SK-N-SH (cell line): ENCODE data around the gene ATP6V1F. TPM values are rescaled to one million over a fixed set of nuclear protein-coding genes. Genes with fewer than 3 reads are reported as not detected.

Experiments used
- CTCF ChIA-PET: fragments of 300-600, 350-600 bp; formaldehyde crosslinking; extraction: SDS; loops from one replicate; lab custom pipeline; 2021; lab: Yijun Ruan, JAX
- POLR2A ChIA-PET: fragments of 350-600 bp; sonication (Branson Sonifier 250); formaldehyde crosslinking; extraction: SDS; loops from one replicate; lab custom pipeline; 2020; ENCODE audit warnings: antibody characterized with exemption, inconsistent platforms; lab: Yijun Ruan, JAX
- DNase-seq: peaks from one replicate; pipeline ENCODE4 v3.0.0; 2012
- H2AFZ ChIP-seq: fragments of 200-600 bp; sonication (generic); 2 replicates; pipeline ENCODE4 v1.8.1; 2016; ENCODE audit warnings: antibody characterized with exemption, mild to moderate bottlenecking, low read depth
- H3F3A ChIP-seq: fragments of 200-600 bp; sonication (generic); replicated peaks from 2 replicates; pipeline ENCODE3; 2016; ENCODE audit warnings: antibody characterized with exemption, mild to moderate bottlenecking; ENCODE audit not compliant: insufficient read depth
- H3K27ac ChIP-seq, 2 experiments: fragments of 200-500 bp in 1 of 2; fragments of 200-600 bp in 1 of 2; sonication (Bioruptor generic) in 1 of 2; sonication (generic), shearing (Covaris generic) in 1 of 2; 2 replicates each; pipeline versions ENCODE4 v1.5.1 to v1.6.1; 2014 to 2016; ENCODE audit warnings: low read depth in 2 of 2, inconsistent platforms in 1 of 2, low read length in 1 of 2, mild to moderate bottlenecking in 1 of 2, mixed read lengths in 1 of 2
- H3K27me3 ChIP-seq: fragments of 200-600 bp; sonication (generic), shearing (Covaris generic); 2 replicates; pipeline ENCODE4 v1.6.1; 2016; ENCODE audit warnings: mixed run types; ENCODE audit not compliant: insufficient read depth
- H3K36me3 ChIP-seq, 2 experiments: fragments of 200-500 bp in 1 of 2; fragments of 200-600 bp in 1 of 2; sonication (Bioruptor generic) in 1 of 2; sonication (generic) in 1 of 2; replicated peaks in 1 of 2; 2 replicates each; pipeline versions ENCODE3 to v1.5.1; 2014 to 2016; ENCODE audit warnings: low read length in 1 of 2, mild to moderate bottlenecking in 1 of 2; ENCODE audit not compliant: insufficient read depth in 2 of 2, control insufficient read depth in 1 of 2
- H3K4me1 ChIP-seq, 2 experiments: fragments of 200-500 bp in 1 of 2; fragments of 200-600 bp in 1 of 2; sonication (Bioruptor generic) in 1 of 2; sonication (generic), shearing (Covaris generic) in 1 of 2; 2 replicates each; pipeline versions ENCODE4 v1.5.1 to v1.6.1; 2014 to 2016; ENCODE audit warnings: low read depth in 1 of 2, low read length in 1 of 2, mixed run types in 1 of 2; ENCODE audit not compliant: insufficient read depth in 2 of 2, control insufficient read depth in 1 of 2
- H3K4me2 ChIP-seq: fragments of 200-600 bp; sonication (generic), shearing (Covaris generic); 2 replicates; pipeline ENCODE4 v1.6.1; 2017; ENCODE audit warnings: mixed run types
- H3K4me3 ChIP-seq, 2 experiments: fragments of 200-500 bp in 1 of 2; fragments of 200-600 bp in 1 of 2; sonication (Bioruptor generic) in 1 of 2; sonication (generic), shearing (Covaris generic) in 1 of 2; 2 replicates each; pipeline versions ENCODE4 v1.5.1 to v1.8.1; 2014 to 2016; ENCODE audit warnings: low read depth in 2 of 2, inconsistent platforms in 1 of 2, low read length in 1 of 2, mild to moderate bottlenecking in 1 of 2, mixed read lengths in 1 of 2, moderate library complexity in 1 of 2
- H3K79me2 ChIP-seq: fragments of 200-600 bp; sonication (generic); 2 replicates; pipeline ENCODE4 v1.8.1; 2017; ENCODE audit warnings: mild to moderate bottlenecking; ENCODE audit not compliant: insufficient read depth
- H3K9ac ChIP-seq: fragments of 200-600 bp; sonication (generic); 2 replicates; pipeline ENCODE4 v1.6.1; 2017; ENCODE audit warnings: mixed run types
- H3K9me2 ChIP-seq: fragments of 200-600 bp; sonication (generic); 2 replicates; pipeline ENCODE4 v1.6.1; 2017; ENCODE audit warnings: mixed run types
- H3K9me3 ChIP-seq: fragments of 200-600 bp; sonication (generic); 2 replicates; pipeline ENCODE4 v1.6.1; 2017; ENCODE audit warnings: mixed run types, mild to moderate bottlenecking, moderate library complexity
- H4K20me1 ChIP-seq: fragments of 200-600 bp; sonication (generic); 2 replicates; pipeline ENCODE4 v1.6.1; 2017; ENCODE audit warnings: mild to moderate bottlenecking, mixed run types; ENCODE audit not compliant: insufficient read depth
- ELF1 ChIP-seq: IDR thresholded peaks from 2 replicates; pipeline ENCODE4 v1.4.0; 2012
- EZH2phosphoT487 ChIP-seq: fragments of 200-600 bp; sonication (generic); IDR thresholded peaks from 2 replicates; pipeline ENCODE4 v1.6.1; 2017; ENCODE audit warnings: low read depth, mixed run types, mild to moderate bottlenecking, antibody characterized with exemption, moderate library complexity, borderline replicate concordance
- FOXJ3 ChIP-seq: sonication (generic); formaldehyde crosslinking; IDR thresholded peaks from 2 replicates; pipeline ENCODE4 v1.5.1; 2020; ENCODE audit warnings: mild to moderate bottlenecking, missing genetic modification reagents
- FOXM1 ChIP-seq: IDR thresholded peaks from 2 replicates; pipeline ENCODE4 v1.4.0; 2012; ENCODE audit warnings: low read depth, mild to moderate bottlenecking
- GABPA ChIP-seq: IDR thresholded peaks from 2 replicates; pipeline ENCODE4 v1.4.0; 2012; ENCODE audit warnings: low read depth, mild to moderate bottlenecking
- GATA2 ChIP-seq: sonication (generic); formaldehyde crosslinking; IDR thresholded peaks from 2 replicates; pipeline ENCODE4 v1.5.0; 2020; ENCODE audit warnings: mild to moderate bottlenecking, missing genetic modification reagents
- MXI1 ChIP-seq: IDR thresholded peaks from 2 replicates; pipeline ENCODE4 v1.6.1; 2012; ENCODE audit warnings: mild to moderate bottlenecking, low read depth, low read length, improper control_type of control experiment
- RAD21 ChIP-seq: IDR thresholded peaks from 2 replicates; pipeline ENCODE4 v1.6.1; 2012; ENCODE audit warnings: mild to moderate bottlenecking, low read length
- RCOR1 ChIP-seq: fragments of 150-350 bp; IDR thresholded peaks from 2 replicates; pipeline ENCODE4 v1.6.1; 2017; ENCODE audit warnings: antibody characterized with exemption, low read length
- RFX5 ChIP-seq: IDR thresholded peaks from 2 replicates; pipeline ENCODE4 v1.6.1; 2012; ENCODE audit warnings: mild to moderate bottlenecking, improper control_type of control experiment, low read length
- RXRA ChIP-seq: IDR thresholded peaks from 2 replicates; pipeline ENCODE4 v1.4.0; 2012; ENCODE audit warnings: low read depth, mild to moderate bottlenecking, borderline replicate concordance
- SIN3A ChIP-seq: IDR thresholded peaks from 2 replicates; pipeline ENCODE4 v1.6.1; 2012; ENCODE audit warnings: low read depth, mild to moderate bottlenecking, low read length, moderate library complexity, borderline replicate concordance
- TCF12 ChIP-seq: IDR thresholded peaks from 2 replicates; pipeline ENCODE4 v1.4.0; 2012
- WGBS: methylation state at CpG from one replicate; pipeline ENCODE4 v1.1.6; 2017; ENCODE audit warnings: low lambda C conversion rate; 5-methylcytosine and 5-hydroxymethylcytosine counted together
- polyA plus RNA-seq, 3 experiments: library from polyadenylated mRNA; depleted of rRNA; stranded (reverse); fragments of >200 nt; gene quantifications; 2 replicates each; pipeline ENCODE4 v1.2.3, GENCODE V29; 2012
- TF ChIP-seq, protein P1 (sequence below): IDR thresholded peaks from 2 replicates; pipeline ENCODE4 v1.4.0; 2012; ENCODE audit warnings: low read depth, borderline replicate concordance
- TF ChIP-seq, protein P2 (sequence below): fragments of 150-350 bp; IDR thresholded peaks from 2 replicates; pipeline ENCODE4 v1.6.1; 2017; ENCODE audit warnings: antibody characterized with exemption, low read length, low read depth, borderline replicate concordance
- TF ChIP-seq, protein P3 (sequence below): fragments of 150-350 bp; IDR thresholded peaks from 2 replicates; pipeline ENCODE4 v1.6.1; 2016; ENCODE audit warnings: mild to moderate bottlenecking, low read depth, low read length
- TF ChIP-seq, protein P4 (sequence below): IDR thresholded peaks from 2 replicates; pipeline ENCODE4; 2012
- TF ChIP-seq, protein P5 (sequence below): IDR thresholded peaks from 2 replicates; pipeline ENCODE4 v1.4.0; 2012; ENCODE audit warnings: low read depth

The ATP6V1F gene
- polyA plus RNA-seq, 1 of the 3 experiments (the other 2 are of a cell fraction): 495 TPM

DNA sequence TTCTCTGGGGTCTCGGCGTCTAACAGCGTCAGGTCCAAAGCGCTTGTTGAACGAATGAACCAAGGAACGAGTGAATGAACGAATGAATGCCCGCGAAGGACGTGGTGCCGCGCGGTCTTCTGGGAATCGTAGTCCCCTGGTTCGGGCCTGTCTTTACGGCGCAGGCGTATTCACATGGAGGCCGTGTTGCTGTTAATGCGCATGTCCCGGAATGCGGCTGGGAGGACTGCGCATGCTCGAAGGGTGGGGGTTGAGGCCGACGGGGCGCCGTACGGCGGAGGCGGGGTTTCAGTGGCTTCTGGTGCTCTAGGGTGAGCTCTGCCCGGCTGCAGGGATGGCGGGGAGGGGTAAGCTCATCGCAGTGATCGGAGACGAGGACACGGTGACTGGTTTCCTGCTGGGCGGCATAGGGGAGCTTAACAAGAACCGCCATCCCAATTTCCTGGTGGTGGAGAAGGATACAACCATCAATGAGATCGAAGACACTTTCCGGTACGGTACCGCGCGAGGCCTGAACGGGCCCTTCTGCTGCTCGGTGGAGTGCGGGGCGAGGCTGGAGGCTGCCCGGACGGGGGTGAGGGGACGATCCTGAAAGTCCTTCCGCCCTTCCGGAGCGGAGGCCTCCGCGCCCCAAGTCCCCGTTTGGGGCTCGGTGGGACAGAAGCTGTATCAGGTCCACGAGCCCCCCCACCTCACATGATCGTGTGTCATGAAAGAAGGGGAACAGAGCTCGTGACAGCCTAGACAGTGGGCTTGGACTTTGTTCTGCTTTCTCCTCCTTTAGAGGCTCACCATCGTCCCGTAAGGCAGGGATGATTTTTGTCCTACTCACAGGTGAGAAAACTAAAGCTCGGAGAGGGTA, at the start of gene ATP6V1F (continued):
- no peak for TF ChIP-seq RXRA
- no peak for TF ChIP-seq RAD21
- TF ChIP-seq, protein P1, sequence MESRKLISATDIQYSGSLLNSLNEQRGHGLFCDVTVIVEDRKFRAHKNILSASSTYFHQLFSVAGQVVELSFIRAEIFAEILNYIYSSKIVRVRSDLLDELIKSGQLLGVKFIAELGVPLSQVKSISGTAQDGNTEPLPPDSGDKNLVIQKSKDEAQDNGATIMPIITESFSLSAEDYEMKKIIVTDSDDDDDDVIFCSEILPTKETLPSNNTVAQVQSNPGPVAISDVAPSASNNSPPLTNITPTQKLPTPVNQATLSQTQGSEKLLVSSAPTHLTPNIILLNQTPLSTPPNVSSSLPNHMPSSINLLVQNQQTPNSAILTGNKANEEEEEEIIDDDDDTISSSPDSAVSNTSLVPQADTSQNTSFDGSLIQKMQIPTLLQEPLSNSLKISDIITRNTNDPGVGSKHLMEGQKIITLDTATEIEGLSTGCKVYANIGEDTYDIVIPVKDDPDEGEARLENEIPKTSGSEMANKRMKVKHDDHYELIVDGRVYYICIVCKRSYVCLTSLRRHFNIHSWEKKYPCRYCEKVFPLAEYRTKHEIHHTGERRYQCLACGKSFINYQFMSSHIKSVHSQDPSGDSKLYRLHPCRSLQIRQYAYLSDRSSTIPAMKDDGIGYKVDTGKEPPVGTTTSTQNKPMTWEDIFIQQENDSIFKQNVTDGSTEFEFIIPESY: no peak; the same call in 1 of the 2 replicates
- TF ChIP-seq SIN3A: peak; percentile 82; the same call in 1 of the 2 replicates
- peak; percentile 60; the same call in 1 of the 2 replicates for TF ChIP-seq MXI1
- TF ChIP-seq RCOR1: 0 out of 2 replicates have a peak, but pooled peaks have one; percentile 37
- TF ChIP-seq GATA2: no peak
- TF ChIP-seq TCF12: no peak
- TF ChIP-seq RFX5: no peak
- TF ChIP-seq GABPA: no peak
- TF ChIP-seq, protein P2, sequence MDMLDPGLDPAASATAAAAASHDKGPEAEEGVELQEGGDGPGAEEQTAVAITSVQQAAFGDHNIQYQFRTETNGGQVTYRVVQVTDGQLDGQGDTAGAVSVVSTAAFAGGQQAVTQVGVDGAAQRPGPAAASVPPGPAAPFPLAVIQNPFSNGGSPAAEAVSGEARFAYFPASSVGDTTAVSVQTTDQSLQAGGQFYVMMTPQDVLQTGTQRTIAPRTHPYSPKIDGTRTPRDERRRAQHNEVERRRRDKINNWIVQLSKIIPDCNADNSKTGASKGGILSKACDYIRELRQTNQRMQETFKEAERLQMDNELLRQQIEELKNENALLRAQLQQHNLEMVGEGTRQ: no peak

DNA sequence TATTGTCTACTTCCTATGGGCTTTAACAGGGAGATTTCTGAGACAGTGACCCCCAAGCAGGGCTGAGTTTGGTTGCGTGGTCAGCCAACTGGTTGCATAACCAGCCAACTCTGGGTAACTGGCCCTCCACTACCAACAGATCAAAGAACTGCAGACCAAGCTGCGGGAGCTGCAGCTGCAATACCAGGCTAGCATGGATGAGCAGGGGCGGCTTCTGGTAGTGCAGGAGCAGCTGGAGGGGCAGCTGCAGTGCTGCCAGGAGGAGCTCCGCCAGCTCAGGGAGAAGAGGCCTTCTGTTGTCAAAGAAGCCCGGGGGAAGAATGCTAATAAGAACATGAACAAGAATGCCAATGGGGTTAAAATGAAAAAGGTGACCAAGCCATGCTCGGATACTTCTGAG, 48.2 kb upstream of the ATP6V1F start:
- ChIA-PET CTCF (interaction anchor here (0.9 to 1.4 kb wide), 7 partner anchors 10 to 388 kb away, joined by 3 to 5 read pairs (median 3); no protein-coding TSS in a partner anchor), POLR2A (interaction anchor here (0.6 to 2.0 kb wide), 3 partner anchors 9 to 17 kb away, joined by 3 to 4 read pairs (median 4); no protein-coding TSS in a partner anchor)
- 85% methylated on average over 6 of the region's 6 CpGs for WGBS

More for the DNA sequence above, 48.2 kb upstream of the ATP6V1F start:
- Histone ChIP-seq H3F3A (no peaks in the 10 kb centered on the region), H3K36me3 (peaks cover 6 to 11% of the 10 kb centered on the region in 2 experiments), H3K9me3 (no peaks in the 10 kb centered on the region), H3K4me2 (no peak overlapping the region), H3K9me2 (no peaks in the 10 kb centered on the region), H3K9ac (no peak overlapping the region), H3K79me2 (no peaks in the 10 kb centered on the region), H3K4me1 (peaks cover 13 to 19% of the 10 kb centered on the region in 2 experiments; a peak in 2 of 4 replicates), H3K4me3 (no peak overlapping the region), H3K27me3 (no peaks in the 10 kb centered on the region), H2AFZ (no peak overlapping the region), H3K27ac (no peak overlapping the region), H4K20me1 (no peaks in the 10 kb centered on the region)
- TF ChIP-seq FOXM1: no peak
- TF ChIP-seq EZH2phosphoT487: no peak
- TF ChIP-seq, protein P3, sequence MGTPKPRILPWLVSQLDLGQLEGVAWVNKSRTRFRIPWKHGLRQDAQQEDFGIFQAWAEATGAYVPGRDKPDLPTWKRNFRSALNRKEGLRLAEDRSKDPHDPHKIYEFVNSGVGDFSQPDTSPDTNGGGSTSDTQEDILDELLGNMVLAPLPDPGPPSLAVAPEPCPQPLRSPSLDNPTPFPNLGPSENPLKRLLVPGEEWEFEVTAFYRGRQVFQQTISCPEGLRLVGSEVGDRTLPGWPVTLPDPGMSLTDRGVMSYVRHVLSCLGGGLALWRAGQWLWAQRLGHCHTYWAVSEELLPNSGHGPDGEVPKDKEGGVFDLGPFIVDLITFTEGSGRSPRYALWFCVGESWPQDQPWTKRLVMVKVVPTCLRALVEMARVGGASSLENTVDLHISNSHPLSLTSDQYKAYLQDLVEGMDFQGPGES: no peak
- no peak for TF ChIP-seq RFX5
- TF ChIP-seq FOXJ3 (CRISPR knock-in tag): no peak
- TF ChIP-seq, protein P4, sequence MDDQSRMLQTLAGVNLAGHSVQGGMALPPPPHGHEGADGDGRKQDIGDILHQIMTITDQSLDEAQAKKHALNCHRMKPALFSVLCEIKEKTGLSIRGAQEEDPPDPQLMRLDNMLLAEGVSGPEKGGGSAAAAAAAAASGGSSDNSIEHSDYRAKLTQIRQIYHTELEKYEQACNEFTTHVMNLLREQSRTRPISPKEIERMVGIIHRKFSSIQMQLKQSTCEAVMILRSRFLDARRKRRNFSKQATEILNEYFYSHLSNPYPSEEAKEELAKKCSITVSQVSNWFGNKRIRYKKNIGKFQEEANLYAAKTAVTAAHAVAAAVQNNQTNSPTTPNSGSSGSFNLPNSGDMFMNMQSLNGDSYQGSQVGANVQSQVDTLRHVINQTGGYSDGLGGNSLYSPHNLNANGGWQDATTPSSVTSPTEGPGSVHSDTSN: no peak
- no peak for TF ChIP-seq SIN3A
- TF ChIP-seq, protein P5, sequence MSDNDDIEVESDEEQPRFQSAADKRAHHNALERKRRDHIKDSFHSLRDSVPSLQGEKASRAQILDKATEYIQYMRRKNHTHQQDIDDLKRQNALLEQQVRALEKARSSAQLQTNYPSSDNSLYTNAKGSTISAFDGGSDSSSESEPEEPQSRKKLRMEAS: no peak
- TF ChIP-seq ELF1: no peak
- DNase-seq: no peak
